Transverse colon (tissue), 4 donors: Measurements from ENCODE around the gene LDLRAD4. TPM values are rescaled to one million over a fixed set of nuclear protein-coding genes. Genes with fewer than 3 reads are reported as not detected.

ENCODE experiments used
- DNase-seq: peaks from one replicate; pipeline ENCODE4 v3.0.0-alpha.2; 2019
- H3K27ac ChIP-seq, 4 donors: fragments of 200-600 bp; sonication (generic); 2 replicates each; pipeline ENCODE4 v1.5.1; 2016 to 2018; ENCODE audit warnings: inconsistent platforms in 4 of 4
- H3K27me3 ChIP-seq: fragments of 200-600 bp; sonication (generic); 2 replicates; pipeline ENCODE4 v1.5.1; 2017; ENCODE audit warnings: inconsistent platforms
- H3K36me3 ChIP-seq, 4 donors: fragments of 200-600 bp; sonication (generic); 2 replicates each; pipeline ENCODE4 v1.5.1; 2017 to 2019; ENCODE audit warnings: inconsistent platforms in 4 of 4
- H3K4me1 ChIP-seq, 4 donors: fragments of 200-600 bp; sonication (generic); 2 replicates each; pipeline ENCODE4 v1.5.1; 2017 to 2020; ENCODE audit warnings: inconsistent platforms in 4 of 4
- H3K4me3 ChIP-seq, 4 donors: fragments of 200-600 bp; sonication (generic); 1 replicate in 1 of 4; 2 replicates in 3 of 4; pipeline versions ENCODE4 v1.5.1 to v1.6.1; 2017 to 2019; ENCODE audit warnings: inconsistent platforms in 4 of 4
- H3K9me3 ChIP-seq, 2 donors: fragments of 200-600 bp; sonication (generic); 2 replicates each; pipeline ENCODE4 v1.5.1; 2017 to 2019; ENCODE audit warnings: inconsistent platforms in 2 of 2
- CTCF ChIP-seq, 5 experiments: fragments of 200-600 bp in 3 of 5; fragments of 450-650 bp in 2 of 5; sonication (generic) in 3 of 5; IDR thresholded peaks; 1 replicate in 2 of 5; 2 replicates in 3 of 5; pipeline ENCODE4 v1.5.1; 2016 to 2017; ENCODE audit warnings: antibody characterized with exemption in 5 of 5, inconsistent platforms in 3 of 5, mild to moderate bottlenecking in 2 of 5, moderate library complexity in 1 of 5
- EP300 ChIP-seq: sonication (generic); formaldehyde crosslinking; IDR thresholded peaks from one replicate; pipeline ENCODE4 v1.6.1; 2017; ENCODE audit warnings: antibody characterized with exemption, low read depth
- POLR2A ChIP-seq: fragments of 450-650 bp; IDR thresholded peaks from one replicate; pipeline ENCODE4 v1.6.1; 2016; ENCODE audit warnings: antibody characterized with exemption, mild to moderate bottlenecking, moderate library complexity
- POLR2AphosphoS5 ChIP-seq, 3 donors: sonication (generic); formaldehyde crosslinking; IDR thresholded peaks; one replicate each; pipeline ENCODE4 v1.6.1; 2016; ENCODE audit warnings: antibody characterized with exemption in 3 of 3
- WGBS, 2 donors: methylation state at CpG; one replicate each; pipeline ENCODE4 v1.1.5; 2018; ENCODE audit warnings: low coverage in 1 of 2; 5-methylcytosine and 5-hydroxymethylcytosine counted together
- in situ Hi-C, 4 donors: fragments of 200-750 bp; cut with MboI; loops; one replicate each; pipeline versions ENCODE4 v1.15.0 to v1.15.1; 2017; ENCODE audit warnings: low sequenced_read_pairs in 3 of 4, low pct_ligation_motif_present in 1 of 4, low pct_unique_long_range_greater_than_20kb in 1 of 4
- intact Hi-C: fragments of 100-400 bp; cut with DNase I; formaldehyde crosslinking; loops from one replicate; pipeline ENCODE4 v1.15.1; 2023; ENCODE audit warnings: low total_unique reads
- total RNA-seq, 4 donors: library from RNA; depleted of rRNA; stranded (reverse); fragments of >200 nt; gene quantifications; one replicate each; pipeline ENCODE4 v1.1.0, GENCODE V29; 2016

LDLRAD4 gene
- total RNA-seq, 4 donors from 2014 or later = 34.8 to 277 (median 60.6) TPM

GRCh38 chr18:13617826-13618515, 399.4 kb downstream of the LDLRAD4 start:
- no peaks in the 10 kb centered on the region for H3K27me3 ChIP-seq
- H3K27ac ChIP-seq = no peak overlapping the region
- H3K9me3 ChIP-seq = no peaks in the 10 kb centered on the region
- peaks cover 0 to 14% (median 0%) of the 10 kb centered on the region in 4 donors for H3K4me1 ChIP-seq
- in situ Hi-C loops (no loop called here), intact Hi-C loops (no loop called here)
- DNase-seq = no peak
- TF ChIP-seq CTCF (IDR thresholded peaks at IDR 0.05) (no peak), POLR2AphosphoS5 (IDR thresholded peaks at IDR 0.05) (no peak)
- H3K36me3 ChIP-seq = no peaks in the 10 kb centered on the region
- 80 to 82% methylated on average over 9 of the region's 9 CpGs for WGBS, 2 donors
- H3K4me3 ChIP-seq = no peak overlapping the region

GRCh38 chr18:13618760-13619438, 400.3 kb downstream of the LDLRAD4 start:
- Histone ChIP-seq H3K9me3 (no peaks in the 10 kb centered on the region), H3K27me3 (no peaks in the 10 kb centered on the region), H3K4me3 (no peak overlapping the region), H3K4me1 (peaks cover 0 to 6% (median 0%) of the 10 kb centered on the region in 4 donors), H3K36me3 (no peaks in the 10 kb centered on the region), H3K27ac (no peak overlapping the region)
- intact Hi-C loops (no loop called here), in situ Hi-C loops (no loop called here)
- 84 to 90% methylated on average over 2 to 13 of the region's 13 CpGs for WGBS, 2 donors
- DNase-seq = no peak
- no peak for TF ChIP-seq POLR2A
- no peak for TF ChIP-seq POLR2AphosphoS5 (IDR thresholded peaks at IDR 0.05)
- TF ChIP-seq CTCF (IDR thresholded peaks at IDR 0.05) = no peak
- no peak for TF ChIP-seq EP300

- Histone ChIP-seq H3K4me1 (no peaks in the 10 kb centered on the region), H3K27me3 (no peaks in the 10 kb centered on the region), H3K27ac (no peak overlapping the region), H3K36me3 (no peaks in the 10 kb centered on the region), H3K4me3 (no peak overlapping the region), H3K9me3 (no peaks in the 10 kb centered on the region)
- 94% methylated on average over 18 of the region's 20 CpGs; no CpG with 5 or more reads in 1 of the 2 donors for WGBS, 2 donors
- intact Hi-C loops = loop anchor here (10.0 kb wide), 1 partner anchor 505 kb away; no protein-coding TSS in a partner anchor
- TF ChIP-seq EP300 (no peak), CTCF (IDR thresholded peaks at IDR 0.05) (no peak), POLR2AphosphoS5 (IDR thresholded peaks at IDR 0.05) (no peak), POLR2A (no peak)
- no peak for DNase-seq
- in situ Hi-C loops = no loop called here
These were observed 401.1 kb downstream of the LDLRAD4 start for GRCh38 chr18:13619505-13620205.

- Histone ChIP-seq H3K4me1 (no peaks in the 10 kb centered on the region), H3K9me3 (no peaks in the 10 kb centered on the region), H3K36me3 (no peaks in the 10 kb centered on the region), H3K4me3 (no peak overlapping the region), H3K27ac (no peak overlapping the region), H3K27me3 (no peaks in the 10 kb centered on the region)
- DNase-seq = no peak
- WGBS, 2 donors = 93% methylated on average over 10 of the region's 10 CpGs; no CpG with 5 or more reads in 1 of the 2 donors
- in situ Hi-C loops = no loop called here
- TF ChIP-seq EP300 (no peak), POLR2A (no peak), POLR2AphosphoS5 (IDR thresholded peaks at IDR 0.05) (no peak), CTCF (IDR thresholded peaks at IDR 0.05) (no peak)
- intact Hi-C loops = loop anchor here (10.0 kb wide), 1 partner anchor 505 kb away; no protein-coding TSS in a partner anchor
These were observed 401.7 kb downstream of the LDLRAD4 start for GRCh38 chr18:13620206-13620672.
